Kidney capillary endothelial cell (primary cell): ENCODE measurements around the gene LIMS4.
"Not testable (repeated sequence)": the region's sequence is repeated elsewhere in the genome, so short reads cannot be mapped to it uniquely, and the experiment has no call there.

ENCODE experiments used
- DNase-seq: peaks from one replicate; pipeline ENCODE4 v3.0.0-alpha.2; 2018; ENCODE audit warnings: low spot score

LIMS4 gene

GRCh38 chr2:110472171-110473058, at the start of gene LIMS4:
LIMS4 (minus strand) TSS chr2:110472816; CDS start chr2:110472778, 38 bp downstream.
- DNase-seq = not testable (repeated sequence)

DNA sequence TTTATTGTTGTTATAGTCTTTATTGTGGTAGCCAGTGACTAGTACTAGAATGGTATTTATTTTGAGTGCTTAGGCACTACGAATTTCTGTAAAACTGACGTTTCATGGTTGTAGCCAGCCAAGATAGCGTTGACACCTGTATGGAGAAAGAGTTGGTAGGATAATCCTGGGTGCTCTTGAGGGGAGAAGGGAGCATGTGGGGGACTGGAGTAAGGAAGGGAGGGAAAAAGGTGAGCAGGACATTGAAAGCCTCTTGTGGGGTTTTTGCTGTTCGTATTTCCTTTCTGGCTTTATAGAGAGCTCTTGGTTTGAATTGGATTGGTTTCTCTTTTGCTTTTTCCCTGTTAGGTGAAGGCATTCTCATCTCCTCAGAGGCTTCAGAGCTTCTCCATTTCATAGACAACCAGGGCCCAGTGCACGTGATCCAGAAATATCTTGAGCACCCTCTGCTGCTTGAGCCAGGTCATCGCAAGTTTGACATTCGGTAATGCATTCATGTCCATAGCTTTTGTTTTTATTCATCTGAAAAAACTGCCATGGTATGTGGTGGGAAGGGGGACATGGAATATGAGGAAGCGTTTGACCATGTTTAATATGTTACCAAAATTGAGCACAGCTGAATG, 27.2 kb upstream of the LIMS4 start:
- not testable (repeated sequence) for DNase-seq

GRCh38 chr2:110496027-110496426, 23.4 kb upstream of the LIMS4 start:
- DNase-seq = not testable (repeated sequence)

DNA sequence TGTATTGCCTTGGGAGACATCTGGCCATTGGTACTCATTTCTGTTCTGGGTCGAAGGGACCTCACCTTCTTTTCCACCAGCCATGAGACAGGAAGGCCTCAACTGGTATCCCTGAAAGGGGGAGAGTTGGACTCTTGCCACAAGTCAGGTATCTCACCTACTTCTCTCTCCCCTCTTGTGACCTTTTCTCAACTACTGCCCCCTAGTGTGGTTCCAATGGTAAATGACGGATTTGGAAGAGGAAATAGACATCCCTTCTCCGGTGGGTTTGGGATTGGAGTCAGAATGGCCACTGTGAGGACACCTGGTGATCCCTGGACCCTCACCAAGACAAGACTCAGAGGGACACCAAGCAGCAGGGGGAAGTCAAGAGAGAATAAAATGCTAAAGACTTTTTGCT, 21.9 kb upstream of the LIMS4 start:
- not testable (repeated sequence) for DNase-seq

- not testable (repeated sequence) for DNase-seq
These were observed 16.4 kb upstream of the LIMS4 start for GRCh38 chr2:110488991-110489390.

DNA sequence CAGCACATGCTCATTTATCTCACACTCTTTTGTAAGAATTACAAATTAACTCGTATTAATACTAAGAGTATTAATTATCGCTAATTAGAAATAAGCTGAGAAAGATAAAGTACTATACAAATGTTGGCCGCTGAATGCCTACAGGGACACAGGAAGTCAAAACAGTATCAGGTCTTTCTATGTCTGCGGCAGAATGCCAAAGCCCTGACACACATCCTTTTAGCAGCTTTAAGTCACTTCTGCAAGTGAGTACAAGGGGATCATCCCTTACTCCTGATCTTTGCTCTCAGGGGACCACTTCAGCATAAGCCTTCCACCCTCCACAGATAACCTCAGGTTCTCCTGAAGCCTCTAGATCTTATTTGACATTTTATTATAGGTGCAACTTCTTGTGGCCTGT, 10.1 kb upstream of the LIMS4 start:
- DNase-seq = not testable (repeated sequence)

- not testable (repeated sequence) for DNase-seq
These were observed 8.6 kb upstream of the LIMS4 start for GRCh38 chr2:110481200-110481599.

- not testable (repeated sequence) for DNase-seq
These were observed 7.5 kb upstream of the LIMS4 start for GRCh38 chr2:110480084-110480483.

DNA sequence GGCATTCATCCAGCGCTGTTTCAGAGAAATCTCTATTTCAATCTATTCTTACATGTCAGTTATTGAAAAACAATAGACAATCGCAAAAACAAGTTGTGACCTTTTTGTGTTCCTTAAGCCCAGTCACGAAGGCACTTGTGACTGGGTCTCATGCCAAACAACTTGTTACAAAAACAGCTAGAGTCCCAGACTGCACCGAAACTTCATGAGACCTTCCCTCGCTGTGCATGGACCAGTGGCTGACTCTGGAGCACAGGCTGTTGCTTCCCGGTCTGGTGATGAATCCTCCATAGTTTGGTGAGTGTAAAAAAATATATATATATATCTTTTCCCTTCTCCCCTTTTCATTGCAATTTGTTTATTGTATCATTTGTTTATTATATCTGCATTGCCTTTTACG, 4.8 kb upstream of the LIMS4 start:
- DNase-seq = not testable (repeated sequence)

- not testable (repeated sequence) for DNase-seq
These were observed 4.3 kb upstream of the LIMS4 start for GRCh38 chr2:110476952-110477351.

DNA sequence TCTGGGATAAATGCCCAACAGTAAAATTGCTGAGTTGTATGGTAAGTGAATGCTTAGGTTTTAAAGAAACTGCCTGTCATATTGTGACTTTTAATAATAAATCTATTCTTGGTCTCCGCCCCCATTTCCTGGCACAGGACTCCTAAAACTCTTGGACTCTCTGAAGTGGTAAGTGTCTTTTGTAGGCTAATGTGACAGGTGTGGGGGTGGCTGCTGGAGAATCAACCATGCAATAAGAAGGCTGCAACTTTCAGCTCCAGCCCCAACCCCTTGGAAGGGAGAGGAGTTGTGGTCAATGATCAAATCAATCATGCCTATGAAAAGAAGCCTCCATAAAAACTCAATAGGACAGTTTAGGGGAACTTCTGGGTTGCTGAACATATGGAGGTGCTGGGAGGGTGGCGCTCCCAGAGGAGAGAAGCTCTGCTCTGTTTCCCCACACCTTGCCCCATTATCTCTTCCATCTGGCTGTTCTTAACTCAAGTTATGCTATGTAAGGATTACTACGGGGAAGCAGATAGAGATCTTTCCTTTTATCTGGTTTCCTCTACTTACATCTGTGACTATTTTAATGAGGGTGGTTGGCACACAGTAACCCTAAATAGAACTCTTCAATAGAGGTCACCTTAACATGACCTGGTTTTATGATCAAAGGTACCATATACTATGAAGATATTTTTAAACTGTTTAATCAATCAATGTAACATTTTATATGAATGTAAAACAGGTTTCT, 3.2 kb upstream of the LIMS4 start:
- not testable (repeated sequence) for DNase-seq

DNA sequence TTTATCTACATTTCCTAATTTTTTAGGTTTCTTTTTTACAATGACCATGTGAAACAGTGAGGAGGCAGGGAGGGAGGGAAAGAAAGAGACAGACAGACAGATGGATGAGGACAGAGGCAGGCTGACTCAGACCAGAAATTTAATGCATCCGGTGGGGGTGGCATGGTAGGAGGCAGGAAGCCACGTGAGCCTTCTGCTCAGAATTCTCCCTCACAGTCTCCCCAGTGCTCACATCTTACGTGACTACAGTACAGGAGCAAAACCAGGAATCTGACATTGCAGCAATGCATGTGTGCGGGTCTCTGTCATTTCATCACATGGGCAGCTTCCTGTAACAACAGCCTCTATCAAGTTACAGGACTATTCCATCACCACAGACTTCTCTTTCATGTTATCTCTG, 2.3 kb upstream of the LIMS4 start:
- not testable (repeated sequence) for DNase-seq

DNA sequence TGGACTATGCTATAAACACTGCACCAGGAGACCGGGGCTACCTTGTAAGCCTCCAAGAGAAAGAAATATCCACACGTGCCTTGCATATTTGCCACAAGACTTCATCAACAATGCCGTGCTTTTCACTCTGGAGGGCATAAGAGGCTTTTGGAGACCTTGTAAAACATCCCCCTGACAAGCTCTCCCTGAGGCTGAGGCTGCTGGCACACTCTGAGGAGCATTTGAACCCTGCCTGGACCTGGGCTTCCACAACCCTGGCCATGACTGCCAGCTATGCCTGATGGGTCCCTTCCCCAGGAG, 393 bp upstream of the LIMS4 start:
- not testable (repeated sequence) for DNase-seq

DNA sequence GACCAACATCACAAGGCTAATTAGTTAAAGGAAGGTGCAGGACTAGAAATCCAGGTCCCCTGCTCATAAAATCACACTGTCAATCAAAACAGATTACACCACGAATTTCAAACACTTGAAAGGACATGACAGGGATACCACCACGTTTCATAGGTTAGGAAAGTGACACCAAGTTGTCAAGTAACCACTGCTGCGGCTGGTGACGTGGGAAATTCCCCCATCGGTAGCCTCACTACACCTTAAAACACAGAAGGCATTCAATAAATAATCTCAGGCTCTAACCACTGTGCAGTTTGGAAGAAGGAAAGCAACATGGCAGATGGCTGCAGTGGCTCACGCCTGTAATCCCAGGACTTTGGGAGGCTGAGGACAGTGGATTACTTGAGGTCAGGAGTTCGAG, 3.7 kb downstream of the LIMS4 start:
- not testable (repeated sequence) for DNase-seq

GRCh38 chr2:110465312-110465711, 7.3 kb downstream of the LIMS4 start:
- not testable (repeated sequence) for DNase-seq

DNA sequence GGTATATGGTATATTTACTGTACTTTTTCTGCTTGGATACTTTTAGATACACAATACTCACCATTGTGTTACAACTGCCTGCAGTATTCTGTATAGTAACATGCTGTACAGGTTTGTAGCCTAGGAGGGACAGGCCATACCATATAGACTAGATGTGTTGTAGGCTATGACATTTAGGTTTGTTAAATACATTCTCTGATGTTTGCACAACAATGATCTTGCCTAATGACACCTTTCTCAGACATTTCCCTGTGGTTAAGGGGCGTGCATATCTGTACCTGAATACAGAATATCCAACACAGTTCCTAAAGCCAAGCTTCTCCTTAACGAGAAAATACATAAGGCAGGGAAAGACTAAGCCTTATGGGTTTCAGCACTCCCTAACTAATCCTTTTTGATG, 10.2 kb downstream of the LIMS4 start:
- DNase-seq = not testable (repeated sequence)

DNA sequence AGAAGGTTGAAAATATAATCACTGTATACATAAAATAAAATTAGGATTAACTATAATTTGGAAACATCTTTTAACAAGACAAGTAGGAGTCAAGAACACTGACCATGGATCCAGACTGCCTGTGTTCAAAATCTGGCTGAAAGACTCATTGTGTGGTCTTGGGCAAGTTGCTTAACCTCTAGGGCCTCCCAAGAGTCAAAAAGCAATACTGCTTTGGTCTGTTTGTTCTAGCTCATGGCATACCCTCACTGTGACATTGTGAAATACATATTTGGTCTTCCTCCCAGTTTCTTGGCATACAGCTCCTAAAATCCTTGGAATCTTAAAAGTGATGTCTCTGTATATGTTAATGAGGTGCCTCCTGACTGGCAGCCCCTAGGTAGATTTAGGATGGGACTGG, 12.3 kb downstream of the LIMS4 start:
- not testable (repeated sequence) for DNase-seq

GRCh38 chr2:110457214-110457590, 15.4 kb downstream of the LIMS4 start:
- not testable (repeated sequence) for DNase-seq

- DNase-seq = not testable (repeated sequence)
These were observed 16.1 kb downstream of the LIMS4 start for GRCh38 chr2:110456291-110457213.

GRCh38 chr2:110455080-110455670, 17.4 kb downstream of the LIMS4 start:
- not testable (repeated sequence) for DNase-seq

- not testable (repeated sequence) for DNase-seq
These were observed 21.7 kb downstream of the LIMS4 start for GRCh38 chr2:110450951-110451350.
